Activated CD4-positive, alpha-beta memory T cell treated with anti-CD3 and anti-CD28 coated beads for 36 hours (primary cell): ENCODE results near the gene SCN3B. TPM values are rescaled to one million over a fixed set of nuclear protein-coding genes. Genes with fewer than 3 reads are reported as not detected.

Experiments used
- CTCF ChIA-PET: fragments of 350-600 bp; sonication (Branson Sonifier 250); formaldehyde crosslinking; loops from one replicate; lab custom pipeline; 2021; ENCODE audit warnings: antibody characterized with exemption, inconsistent platforms; lab: Charles Lee
- POLR2A ChIA-PET: fragments of 350-600 bp; sonication (Branson Sonifier 250); formaldehyde crosslinking; loops from one replicate; lab custom pipeline; 2021; ENCODE audit warnings: antibody characterized with exemption; lab: Charles Lee
- DNase-seq: peaks from one replicate; pipeline ENCODE4 v3.0.0-alpha.2; 2020
- H3K27ac Mint-ChIP-seq: one replicate; pipeline ENCODE4 v1.8.0; 2021; ENCODE audit warnings: mixed read lengths
- H3K27me3 Mint-ChIP-seq: one replicate; pipeline ENCODE4 v1.8.0; 2021; ENCODE audit warnings: mixed read lengths
- H3K36me3 Mint-ChIP-seq: one replicate; pipeline ENCODE4 v1.8.0; 2021; ENCODE audit warnings: mixed read lengths
- H3K4me1 Mint-ChIP-seq: one replicate; pipeline ENCODE4 v1.8.0; 2021; ENCODE audit warnings: low read depth, mixed read lengths
- H3K4me3 Mint-ChIP-seq: one replicate; pipeline ENCODE4 v1.8.0; 2021; ENCODE audit warnings: mild to moderate bottlenecking, mixed read lengths
- H3K9me3 Mint-ChIP-seq: one replicate; pipeline ENCODE4 v1.8.0; 2021; ENCODE audit warnings: mixed read lengths
- intact Hi-C: fragments of 100-400 bp; cut with micrococcal nuclease; formaldehyde crosslinking; loops from one replicate; pipeline ENCODE4 v1.15.1; 2023
- total RNA-seq, 2 experiments: library from RNA; stranded (reverse); gene quantifications; one replicate each; pipeline ENCODE4 v1.2.3, GENCODE V29; 2021

The SCN3B gene
- total RNA-seq, 2 experiments from 2014 or later, result not detected

- H3K27ac Mint-ChIP-seq, result no peak overlapping the region
- ChIA-PET CTCF (no interaction called here), POLR2A (no interaction called here)
- no peak overlapping the region for H3K4me3 Mint-ChIP-seq
- H3K27me3 Mint-ChIP-seq, result no peaks in the 10 kb centered on the region
- no peaks in the 10 kb centered on the region for H3K9me3 Mint-ChIP-seq
- no peaks in the 10 kb centered on the region for H3K4me1 Mint-ChIP-seq
- DNase-seq, result no peak
- intact Hi-C loops, result no loop called here
- H3K36me3 Mint-ChIP-seq, result peaks cover 22% of the 10 kb centered on the region
Observed at GRCh38 chr11:123593570-123593969, 60.9 kb downstream of the SCN3B start.

GRCh38 chr11:123590296-123590912, 64.0 kb downstream of the SCN3B start:
- Mint-ChIP-seq H3K4me1 (no peaks in the 10 kb centered on the region), H3K36me3 (peaks cover 10% of the 10 kb centered on the region), H3K27ac (no peak overlapping the region), H3K9me3 (no peaks in the 10 kb centered on the region), H3K4me3 (no peak overlapping the region), H3K27me3 (no peaks in the 10 kb centered on the region)
- CTCF ChIA-PET, result interaction anchor here (0.5 to 1.9 kb wide), 3 partner anchors 11 to 53 kb away, joined by 3 to 7 read pairs (median 3); no protein-coding TSS in a partner anchor
- no peak for DNase-seq
- intact Hi-C loops, result no loop called here
- POLR2A ChIA-PET, result no interaction called here

GRCh38 chr11:123588864-123589262, 65.6 kb downstream of the SCN3B start:
- Mint-ChIP-seq H3K4me1 (no peaks in the 10 kb centered on the region), H3K36me3 (peaks cover 3% of the 10 kb centered on the region), H3K27ac (no peak overlapping the region), H3K9me3 (no peaks in the 10 kb centered on the region), H3K4me3 (no peak overlapping the region), H3K27me3 (no peaks in the 10 kb centered on the region)
- intact Hi-C loops, result no loop called here
- no peak for DNase-seq
- CTCF ChIA-PET, result interaction anchor here (1.0 kb wide), 1 partner anchor 122 kb away, joined by 4 read pairs; no protein-coding TSS in a partner anchor
- POLR2A ChIA-PET, result no interaction called here

GRCh38 chr11:123588117-123588863, 66.1 kb downstream of the SCN3B start:
- H3K4me1 Mint-ChIP-seq, result no peaks in the 10 kb centered on the region
- CTCF ChIA-PET, result interaction anchor here (0.7 to 1.0 kb wide), 2 partner anchors 119 to 122 kb away, joined by 3 to 4 read pairs; no protein-coding TSS in a partner anchor
- H3K36me3 Mint-ChIP-seq, result peaks cover 1% of the 10 kb centered on the region
- no peaks in the 10 kb centered on the region for H3K9me3 Mint-ChIP-seq
- intact Hi-C loops, result no loop called here
- no peak overlapping the region for H3K27ac Mint-ChIP-seq
- no peaks in the 10 kb centered on the region for H3K27me3 Mint-ChIP-seq
- H3K4me3 Mint-ChIP-seq, result no peak overlapping the region
- POLR2A ChIA-PET, result no interaction called here
- no peak for DNase-seq

GRCh38 chr11:123587559-123587958, 66.9 kb downstream of the SCN3B start:
- H3K9me3 Mint-ChIP-seq, result no peaks in the 10 kb centered on the region
- DNase-seq, result no peak
- ChIA-PET POLR2A (no interaction called here), CTCF (interaction anchor here (0.7 kb wide), 1 partner anchor 120 kb away, joined by 3 read pairs; no protein-coding TSS in a partner anchor)
- intact Hi-C loops, result no loop called here
- H3K27me3 Mint-ChIP-seq, result no peaks in the 10 kb centered on the region
- H3K4me3 Mint-ChIP-seq, result no peak overlapping the region
- no peak overlapping the region for H3K27ac Mint-ChIP-seq
- peaks cover 1% of the 10 kb centered on the region for H3K36me3 Mint-ChIP-seq
- H3K4me1 Mint-ChIP-seq, result no peaks in the 10 kb centered on the region

- Mint-ChIP-seq H3K4me1 (no peaks in the 10 kb centered on the region), H3K27me3 (no peaks in the 10 kb centered on the region), H3K9me3 (no peaks in the 10 kb centered on the region), H3K36me3 (peaks cover 1% of the 10 kb centered on the region), H3K27ac (no peak overlapping the region), H3K4me3 (no peak overlapping the region)
- DNase-seq, result no peak
- ChIA-PET POLR2A (no interaction called here), CTCF (interaction anchor here (1.1 kb wide), 1 partner anchor 11 kb away, joined by 3 read pairs; no protein-coding TSS in a partner anchor)
- intact Hi-C loops, result no loop called here
Observed at GRCh38 chr11:123587044-123587443, 67.4 kb downstream of the SCN3B start.

- Mint-ChIP-seq H3K36me3 (peaks cover 1% of the 10 kb centered on the region), H3K4me3 (no peak overlapping the region), H3K9me3 (no peaks in the 10 kb centered on the region), H3K27ac (no peak overlapping the region), H3K27me3 (no peaks in the 10 kb centered on the region), H3K4me1 (no peaks in the 10 kb centered on the region)
- POLR2A ChIA-PET, result interaction anchor here (0.6 kb wide), 1 partner anchor 468 kb away, joined by 3 read pairs; no protein-coding TSS in a partner anchor
- intact Hi-C loops, result no loop called here
- DNase-seq, result no peak
- CTCF ChIA-PET, result interaction anchor here (1.1 kb wide), 1 partner anchor 10 kb away, joined by 3 read pairs; no protein-coding TSS in a partner anchor
Observed at GRCh38 chr11:123586568-123586967, 67.9 kb downstream of the SCN3B start.

GRCh38 chr11:123585706-123586105, 68.7 kb downstream of the SCN3B start:
- ChIA-PET POLR2A (no interaction called here), CTCF (interaction anchor here (0.8 to 1.0 kb wide), 2 partner anchors 9 to 324 kb away, joined by 3 read pairs; no protein-coding TSS in a partner anchor)
- DNase-seq, result no peak
- no peaks in the 10 kb centered on the region for H3K9me3 Mint-ChIP-seq
- no peak overlapping the region for H3K4me3 Mint-ChIP-seq
- peaks cover 1% of the 10 kb centered on the region for H3K36me3 Mint-ChIP-seq
- H3K27ac Mint-ChIP-seq, result no peak overlapping the region
- intact Hi-C loops, result no loop called here
- no peaks in the 10 kb centered on the region for H3K27me3 Mint-ChIP-seq
- H3K4me1 Mint-ChIP-seq, result peaks cover 5% of the 10 kb centered on the region

- Mint-ChIP-seq H3K36me3 (peaks cover 1% of the 10 kb centered on the region), H3K27ac (no peak overlapping the region), H3K4me1 (peaks cover 5% of the 10 kb centered on the region), H3K4me3 (no peak overlapping the region), H3K9me3 (no peaks in the 10 kb centered on the region), H3K27me3 (no peaks in the 10 kb centered on the region)
- intact Hi-C loops, result no loop called here
- no peak for DNase-seq
- ChIA-PET POLR2A (interaction anchor here (0.6 kb wide), 1 partner anchor 315 kb away, joined by 4 read pairs; no protein-coding TSS in a partner anchor), CTCF (interaction anchor here (0.8 to 1.0 kb wide), 2 partner anchors 9 to 324 kb away, joined by 3 read pairs; no protein-coding TSS in a partner anchor)
Observed at GRCh38 chr11:123585206-123585605, 69.2 kb downstream of the SCN3B start.

GRCh38 chr11:123584737-123585136, 69.7 kb downstream of the SCN3B start:
- H3K36me3 Mint-ChIP-seq, result peaks cover 1% of the 10 kb centered on the region
- no peaks in the 10 kb centered on the region for H3K9me3 Mint-ChIP-seq
- H3K4me3 Mint-ChIP-seq, result no peak overlapping the region
- H3K27ac Mint-ChIP-seq, result no peak overlapping the region
- intact Hi-C loops, result no loop called here
- H3K4me1 Mint-ChIP-seq, result peaks cover 5% of the 10 kb centered on the region
- ChIA-PET CTCF (no interaction called here), POLR2A (interaction anchor here (0.6 kb wide), 1 partner anchor 315 kb away, joined by 4 read pairs; no protein-coding TSS in a partner anchor)
- H3K27me3 Mint-ChIP-seq, result no peaks in the 10 kb centered on the region
- no peak for DNase-seq

GRCh38 chr11:123584186-123584585, 70.2 kb downstream of the SCN3B start:
- Mint-ChIP-seq H3K4me1 (peaks cover 5% of the 10 kb centered on the region), H3K27ac (no peak overlapping the region), H3K36me3 (peaks cover 1% of the 10 kb centered on the region), H3K9me3 (no peaks in the 10 kb centered on the region), H3K4me3 (no peak overlapping the region), H3K27me3 (no peaks in the 10 kb centered on the region)
- CTCF ChIA-PET, result no interaction called here
- DNase-seq, result no peak
- intact Hi-C loops, result no loop called here
- POLR2A ChIA-PET, result no interaction called here

- no peaks in the 10 kb centered on the region for H3K9me3 Mint-ChIP-seq
- intact Hi-C loops, result no loop called here
- H3K4me1 Mint-ChIP-seq, result peaks cover 5% of the 10 kb centered on the region
- peaks cover 1% of the 10 kb centered on the region for H3K36me3 Mint-ChIP-seq
- no peak for DNase-seq
- CTCF ChIA-PET, result interaction anchor here (1.2 to 1.3 kb wide), 3 partner anchors 9 to 128 kb away, joined by 3 to 4 read pairs (median 3); no protein-coding TSS in a partner anchor
- H3K4me3 Mint-ChIP-seq, result no peak overlapping the region
- POLR2A ChIA-PET, result no interaction called here
- H3K27ac Mint-ChIP-seq, result no peak overlapping the region
- no peaks in the 10 kb centered on the region for H3K27me3 Mint-ChIP-seq
Observed at GRCh38 chr11:123582992-123583504, 71.4 kb downstream of the SCN3B start.
